NOMO-1 treated with DMSO at 0.1 percent for 48 hours (cell line): ENCODE results near the gene BAZ2B.
A peak's percentile ranks its signal among the peaks of the same experiment; 100 is the strongest.

Experiments used
- DNase-seq: peaks from one replicate; lab custom pipeline; 2025; ENCODE audit not compliant: unreplicated experiment; lab: John Stamatoyannopoulos, UW

BAZ2B gene

GRCh38 chr2:159585622-159586021 lies 30.7 kb downstream of the BAZ2B start:
- DNase-seq = no peak

DNA sequence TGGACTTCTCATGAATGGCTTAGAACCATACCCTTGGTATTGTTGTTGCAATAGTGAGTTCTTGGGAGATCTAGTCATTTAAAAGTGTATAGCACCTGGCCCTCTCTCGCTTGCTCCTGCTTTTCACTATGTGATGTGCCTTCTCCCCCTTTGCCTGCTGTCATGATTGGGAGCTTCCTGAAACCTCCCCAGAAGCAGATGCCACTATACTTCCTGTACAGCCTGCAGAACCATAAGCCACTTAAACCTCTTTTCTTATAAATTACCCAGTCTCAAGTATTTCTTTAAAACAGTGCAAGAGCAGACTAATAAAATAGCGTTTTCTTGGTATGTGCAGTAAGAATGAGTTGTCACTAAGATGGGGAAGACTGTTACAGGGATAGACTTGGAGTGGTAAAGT lies 31.6 kb downstream of the BAZ2B start:
- no peak for DNase-seq

DNA sequence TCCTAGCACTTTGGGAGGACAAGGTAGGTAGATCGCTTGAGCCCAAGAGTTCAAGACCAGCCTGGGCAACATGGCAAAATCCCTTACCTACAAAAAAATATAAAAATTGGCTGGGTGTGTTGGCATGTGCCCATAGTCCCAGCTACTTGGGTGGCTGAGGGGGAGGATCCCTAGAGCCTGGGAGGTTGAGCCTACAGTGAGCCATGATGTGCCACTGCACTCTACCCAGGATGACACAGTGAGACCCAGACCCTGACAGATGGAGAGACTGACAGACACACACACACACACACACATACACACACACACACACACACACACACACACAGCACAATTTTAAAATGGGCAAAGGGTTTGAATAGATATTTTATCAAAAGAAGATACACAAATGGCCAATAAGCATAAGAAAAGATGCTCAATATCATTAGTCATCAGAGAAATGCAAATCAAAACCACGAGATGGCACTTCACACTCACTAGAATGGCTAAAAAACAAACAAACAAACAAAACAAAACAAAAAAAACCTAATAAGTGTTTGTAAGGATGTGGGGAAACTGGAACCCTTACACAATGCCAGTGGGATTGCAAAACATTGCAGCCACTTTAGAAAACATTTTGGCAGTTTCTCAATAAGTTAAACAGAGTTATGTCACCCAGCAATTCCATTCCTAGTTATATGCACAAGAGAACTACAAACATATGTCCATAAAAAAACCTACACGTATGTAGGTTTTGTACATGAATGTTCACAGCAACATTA lies 42.3 kb downstream of the BAZ2B start:
- peak; percentile 54 for DNase-seq

DNA sequence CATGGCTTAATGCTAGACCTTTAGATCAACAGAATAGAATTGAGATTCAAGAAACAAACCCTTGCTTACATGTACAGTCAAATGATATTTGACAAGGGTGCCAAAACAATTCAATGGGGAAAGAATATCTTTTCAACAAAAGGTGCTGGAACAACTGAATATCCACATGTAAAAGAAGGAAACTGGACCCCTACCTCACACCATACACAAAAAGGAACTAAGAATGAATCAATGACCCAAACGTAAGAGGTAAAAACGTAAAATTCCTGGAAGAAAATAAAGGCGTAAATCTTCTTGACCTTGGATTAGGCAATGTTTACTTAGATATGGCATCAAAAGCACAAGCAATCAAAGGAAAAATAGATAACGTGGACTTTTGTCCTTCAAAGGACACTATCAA lies 43.1 kb downstream of the BAZ2B start:
- DNase-seq = no peak

DNA sequence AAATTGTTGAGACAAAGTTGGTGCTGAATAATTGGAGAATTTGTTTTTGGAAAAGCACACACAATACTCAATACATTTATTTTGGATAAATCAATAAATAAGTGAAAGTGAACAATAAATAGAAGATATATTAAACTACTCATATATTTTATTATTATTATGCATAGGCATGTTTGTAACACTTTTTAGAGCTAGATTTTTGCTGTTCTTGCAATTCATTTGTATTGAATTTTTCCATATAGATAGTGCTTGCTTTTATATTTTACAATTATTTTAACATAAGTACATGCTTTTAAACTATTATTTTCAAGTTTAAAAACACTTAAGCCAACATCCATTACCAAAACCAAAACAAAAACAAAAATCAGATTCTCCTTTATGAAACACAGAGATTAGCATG lies 43.9 kb downstream of the BAZ2B start:
- DNase-seq = no peak

DNA sequence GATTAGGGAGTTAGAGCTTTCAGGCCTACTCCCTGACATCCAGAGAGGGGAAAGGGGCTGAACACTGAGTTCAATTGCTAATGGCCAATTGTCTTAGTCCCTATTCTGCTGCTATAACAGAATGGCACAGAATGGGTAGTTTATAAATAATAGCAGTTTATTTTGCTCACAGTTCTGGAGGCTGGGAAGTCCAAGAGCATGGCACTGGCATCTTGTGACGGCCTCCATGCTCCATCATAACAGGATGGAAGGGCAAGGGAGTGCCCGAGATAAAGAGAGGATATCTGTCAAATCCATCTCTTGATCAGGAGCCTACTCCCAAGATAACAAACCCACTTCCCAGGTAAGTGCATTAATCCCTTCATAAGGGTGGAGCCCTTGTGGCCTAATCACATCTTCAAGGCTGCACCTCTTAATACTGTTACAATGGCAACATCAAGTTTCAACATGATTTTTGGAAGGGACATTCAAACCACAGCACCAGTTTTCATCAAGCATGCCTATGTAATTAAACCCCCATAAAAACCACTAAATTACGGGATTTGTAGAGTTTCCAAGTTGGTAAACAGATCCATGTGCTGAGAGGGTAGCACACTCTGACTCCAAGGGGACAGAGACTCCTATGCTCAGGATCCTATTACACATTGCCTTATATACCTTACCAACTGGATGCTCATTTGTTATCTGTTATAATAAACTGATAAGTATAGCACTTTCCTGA lies 44.6 kb downstream of the BAZ2B start:
- DNase-seq = no peak

DNA sequence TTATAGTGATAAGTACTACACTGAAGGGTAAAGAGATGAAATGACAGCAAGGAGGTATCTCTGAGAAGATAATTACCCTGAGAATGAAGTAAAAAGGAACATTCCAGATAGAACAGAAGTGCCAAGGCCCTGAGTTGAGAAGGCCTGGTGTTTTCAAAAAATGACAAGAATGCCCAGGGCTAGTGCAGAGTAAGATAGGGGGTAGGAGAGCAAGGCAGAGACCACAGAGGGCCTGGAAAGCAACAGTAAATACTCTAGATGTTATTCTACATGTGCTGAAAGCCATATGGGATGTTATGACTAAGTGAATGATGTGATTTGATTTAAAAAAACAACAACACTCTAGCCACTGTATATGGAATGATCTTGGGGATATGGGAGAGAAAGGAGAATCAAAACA lies 52.3 kb downstream of the BAZ2B start:
- DNase-seq = no peak

DNA sequence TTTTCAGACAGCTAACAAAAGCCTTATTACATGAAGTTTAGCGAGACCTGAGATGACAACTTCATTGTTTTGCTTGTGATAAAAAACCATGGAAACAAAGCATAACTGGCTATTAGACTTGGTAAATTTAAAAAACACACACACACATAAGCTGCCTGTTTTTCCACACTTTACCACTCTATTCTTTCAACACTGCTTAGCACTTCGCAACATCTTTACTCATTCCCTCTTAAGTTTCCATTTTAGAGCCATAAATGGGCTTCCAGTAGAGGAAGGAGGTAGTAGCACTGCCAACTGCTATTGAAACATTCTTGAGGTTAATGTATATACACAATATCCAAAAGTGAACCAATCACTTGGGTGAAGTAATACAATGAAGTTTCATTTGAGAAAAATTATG lies 54.1 kb downstream of the BAZ2B start:
- DNase-seq = peak; percentile 89

DNA sequence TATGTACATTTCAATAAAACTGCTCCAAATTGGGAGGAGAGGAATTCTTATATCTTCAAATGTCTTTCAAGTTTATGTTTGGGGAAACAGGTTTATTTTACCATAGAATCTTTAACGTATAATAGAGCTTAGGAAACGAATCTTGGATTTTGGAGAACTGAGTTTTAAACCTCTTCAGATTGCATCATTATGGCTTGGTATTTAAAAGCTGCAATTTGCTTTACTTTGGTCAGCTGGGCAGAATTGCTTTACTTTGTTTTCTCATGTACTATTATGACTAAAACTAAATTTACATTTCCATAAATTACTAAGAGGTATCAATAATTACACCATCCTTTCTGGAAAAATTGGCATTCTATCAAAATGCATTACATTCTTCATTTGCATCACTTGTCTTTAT lies 54.6 kb downstream of the BAZ2B start:
- DNase-seq = peak; percentile 65

DNA sequence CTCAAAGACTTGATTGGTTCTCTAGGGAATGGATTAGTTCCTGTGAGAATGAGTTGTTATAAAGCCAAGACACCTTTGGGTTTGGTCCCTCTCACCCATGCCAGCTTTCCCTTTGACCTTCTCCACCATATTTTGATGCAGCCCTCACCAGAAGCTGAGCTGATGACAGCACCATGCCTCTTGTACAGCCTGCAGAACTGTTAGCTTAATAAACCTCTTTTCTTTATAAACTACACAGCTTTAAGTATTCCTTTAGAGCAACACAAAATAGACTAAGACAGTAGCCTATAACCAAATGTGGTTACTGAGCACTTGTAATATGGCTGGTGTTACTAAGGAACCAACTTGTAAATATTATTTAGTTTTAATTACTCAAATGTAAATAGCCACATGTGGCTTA lies 55.1 kb downstream of the BAZ2B start:
- DNase-seq = no peak

GRCh38 chr2:159559034-159559433 lies 57.3 kb downstream of the BAZ2B start:
- no peak for DNase-seq

GRCh38 chr2:159558479-159558878 lies 57.9 kb downstream of the BAZ2B start:
- DNase-seq = no peak

GRCh38 chr2:159557437-159558034 lies 58.8 kb downstream of the BAZ2B start:
- peak; percentile 16 for DNase-seq

- peak; percentile 84 for DNase-seq
Observed at GRCh38 chr2:159555651-159556392, 60.5 kb downstream of the BAZ2B start.

DNA sequence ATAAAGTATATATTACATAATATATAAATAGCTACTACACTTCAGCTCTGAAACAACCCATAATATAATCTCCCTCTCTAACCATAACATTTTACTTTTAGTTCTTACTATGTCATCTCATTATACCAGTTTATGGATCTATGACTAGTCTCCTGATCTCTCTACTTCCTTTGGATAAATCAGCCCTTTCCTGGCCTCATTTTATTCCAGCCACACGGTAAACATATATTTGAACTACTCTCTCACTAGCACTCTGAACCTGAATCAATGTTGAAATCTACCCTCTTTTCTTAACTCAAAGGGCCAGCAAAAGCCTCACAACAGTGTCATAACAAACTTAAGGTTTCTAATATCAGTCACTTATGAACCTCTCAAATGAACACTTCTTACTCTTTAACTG lies 62.6 kb downstream of the BAZ2B start:
- DNase-seq = no peak

DNA sequence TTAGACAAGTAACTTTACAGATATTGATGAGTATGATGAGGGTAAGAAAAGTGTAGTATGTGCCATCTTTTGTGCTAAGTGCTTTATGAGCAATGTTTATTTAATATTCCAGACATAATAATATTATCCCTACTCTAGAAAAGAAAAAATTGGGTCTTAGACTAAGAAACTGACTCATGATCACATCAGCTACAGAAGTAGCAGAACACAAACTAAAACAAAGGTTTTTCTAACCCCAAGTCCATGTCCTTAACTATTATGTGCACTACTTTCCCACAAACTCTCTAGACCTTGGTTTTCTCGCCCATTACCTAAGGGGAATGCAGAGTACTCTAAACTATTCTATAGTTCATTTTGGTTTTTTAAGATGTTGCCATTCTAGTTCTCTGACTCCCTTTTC lies 64.5 kb downstream of the BAZ2B start:
- DNase-seq = no peak

DNA sequence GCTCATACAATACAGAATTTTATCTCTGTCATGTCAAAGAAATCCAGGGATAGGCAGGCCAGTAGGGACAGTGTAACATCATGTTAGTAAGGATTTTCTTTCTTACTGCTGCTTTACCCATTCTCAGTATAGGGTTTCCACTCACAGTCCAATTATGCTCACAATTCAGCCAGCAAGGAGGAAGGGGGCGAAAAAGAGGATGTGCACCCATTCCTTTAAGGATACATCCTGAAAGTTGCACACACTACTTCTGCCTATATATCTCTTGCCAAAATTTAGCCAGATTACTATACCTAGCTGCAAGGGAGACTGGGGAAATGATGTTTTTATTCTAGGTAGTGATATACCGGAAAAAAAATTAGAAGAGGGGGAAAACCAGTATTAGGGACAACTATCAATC lies 66.1 kb downstream of the BAZ2B start:
- DNase-seq = no peak

GRCh38 chr2:159549234-159549633 lies 67.1 kb downstream of the BAZ2B start:
- DNase-seq = peak; percentile 43

DNA sequence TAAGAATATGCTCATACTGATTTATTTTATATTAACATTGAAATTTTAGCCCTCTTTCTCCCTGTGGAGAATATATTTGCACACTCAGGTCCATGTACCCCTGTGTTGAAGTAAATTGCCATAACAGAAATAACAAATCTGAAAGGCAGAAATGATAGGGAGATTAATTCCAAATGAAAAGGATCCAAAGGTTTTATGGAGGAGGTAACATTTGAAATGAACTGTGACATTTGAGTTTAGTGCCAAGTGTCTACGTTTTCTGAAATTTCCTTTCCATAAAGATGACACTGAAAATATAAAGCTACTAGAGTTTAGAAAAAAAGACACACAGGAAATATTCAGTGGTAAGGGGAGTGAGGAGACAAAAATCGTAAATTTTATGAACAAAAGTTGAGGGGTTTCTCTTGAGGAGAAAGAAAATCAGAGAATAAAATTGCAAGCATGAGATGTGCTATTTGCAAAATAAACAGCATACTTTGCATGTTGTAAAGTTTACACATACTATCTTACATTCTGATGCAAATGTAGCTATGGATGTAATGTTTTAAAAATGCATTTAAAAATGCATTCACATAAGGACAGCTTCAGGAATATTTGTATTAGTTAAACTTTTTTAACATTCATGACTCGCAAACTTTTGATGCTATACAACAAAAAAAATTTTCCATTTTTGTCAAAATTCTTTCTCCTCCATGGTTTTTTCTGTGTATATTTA lies 69.5 kb downstream of the BAZ2B start:
- no peak for DNase-seq

- no peak for DNase-seq
Observed at GRCh38 chr2:159546039-159546438, 70.3 kb downstream of the BAZ2B start.

GRCh38 chr2:159545085-159545484 lies 71.3 kb downstream of the BAZ2B start:
- DNase-seq = no peak
